Naive thymus-derived CD8-positive, alpha-beta T cell (primary cell): ENCODE measurements around the gene TSPAN16. TPM values are rescaled to one million over a fixed set of nuclear protein-coding genes. Genes with fewer than 3 reads are reported as not detected.

ENCODE experiments used
- ATAC-seq, 2 donors: fragments of 150-1000 bp; cut with Tn5 transposase in 1 of 2; sonication (Bioruptor Pico), chemical (Tn5 transposase) in 1 of 2; 1 replicate in 1 of 2; 2 replicates in 1 of 2; pipeline ENCODE4 v1.10.0; 2021; ENCODE audit warnings: mild to moderate bottlenecking in 2 of 2, moderate library complexity in 2 of 2
- POLR2A ChIA-PET: fragments of 350-600 bp; sonication (Branson Sonifier 250); formaldehyde crosslinking; loops from one replicate; lab custom pipeline; 2021; ENCODE audit warnings: antibody characterized with exemption; lab: Charles Lee
- DNase-seq, 10 donors: peaks; one replicate each; pipeline versions ENCODE4 v3.0.0 to v3.0.0-alpha.2; 2020 to 2022
- H3K27ac Mint-ChIP-seq, 10 donors: one replicate each; pipeline ENCODE4 v1.8.0; 2020 to 2022; ENCODE audit warnings: mild to moderate bottlenecking in 10 of 10, mixed read lengths in 10 of 10, moderate library complexity in 4 of 10, inconsistent platforms in 1 of 10
- H3K27me3 Mint-ChIP-seq, 5 donors: one replicate each; pipeline ENCODE4 v1.8.0; 2021 to 2022; ENCODE audit warnings: mixed read lengths in 5 of 5
- H3K36me3 Mint-ChIP-seq, 3 donors: one replicate each; pipeline ENCODE4 v1.8.0; 2020 to 2022; ENCODE audit warnings: mixed read lengths in 3 of 3, mild to moderate bottlenecking in 2 of 3, inconsistent platforms in 1 of 3
- H3K4me1 Mint-ChIP-seq, 4 donors: one replicate each; pipeline ENCODE4 v1.8.0; 2021 to 2022; ENCODE audit warnings: mixed read lengths in 4 of 4
- H3K4me3 Mint-ChIP-seq, 10 donors: one replicate each; pipeline ENCODE4 v1.8.0; 2020 to 2022; ENCODE audit warnings: mild to moderate bottlenecking in 10 of 10, mixed read lengths in 10 of 10, moderate library complexity in 6 of 10, inconsistent platforms in 1 of 10
- H3K9me3 Mint-ChIP-seq, 9 donors: one replicate each; pipeline ENCODE4 v1.8.0; 2020 to 2022; ENCODE audit warnings: mixed read lengths in 9 of 9, mild to moderate bottlenecking in 3 of 9, inconsistent platforms in 1 of 9, moderate library complexity in 1 of 9
- polyA plus RNA-seq, 3 donors: library from polyadenylated mRNA; unstranded; fragments of 300-500 nt; fragmentation: Illumina TruSeq; gene quantifications; one replicate each; pipeline ENCODE4 v1.2.3, GENCODE V29; 2021
- total RNA-seq, 8 experiments: library from RNA in 2 of 8; stranded (reverse) in 2 of 8; gene quantifications; one replicate each; pipeline ENCODE4 v1.2.3 and lab custom pipeline; 2021 to 2026

TSPAN16 gene
- total and polyA plus RNA-seq, 5 experiments from 2014 or later, result not detected

DNA sequence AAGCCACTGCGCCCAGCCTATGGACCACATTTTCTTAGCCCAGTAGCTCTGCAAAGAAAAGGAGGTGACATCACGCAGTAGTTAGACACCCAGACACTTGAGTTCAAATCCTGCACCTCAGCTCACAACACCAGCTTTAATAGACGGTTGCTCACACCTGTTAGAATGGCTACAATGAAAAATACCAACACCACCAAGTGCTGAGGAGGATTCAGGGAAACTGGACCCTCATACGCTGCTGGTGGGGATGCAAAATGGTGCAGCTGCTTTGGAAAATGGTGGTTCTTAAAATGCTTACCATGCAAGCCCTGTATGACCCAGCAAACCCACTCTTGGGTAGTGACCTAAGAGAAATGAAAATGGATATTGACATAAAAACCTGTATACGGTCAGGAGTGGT is 22.0 kb upstream of the TSPAN16 start:
- H3K27me3 Mint-ChIP-seq, result peaks cover 15 to 61% (median 29%) of the 10 kb centered on the region in 5 donors
- ATAC-seq (no peak), DNase-seq (no peak)
- H3K4me3 Mint-ChIP-seq, result no peak overlapping the region
- peaks cover 0 to 17% (median 0%) of the 10 kb centered on the region in 9 donors for H3K9me3 Mint-ChIP-seq
- peak overlapping the region in 1 of 10 donors; percentile 67 for H3K27ac Mint-ChIP-seq
- POLR2A ChIA-PET, result no interaction called here
- H3K36me3 Mint-ChIP-seq, result peaks cover 0 to 2% (median 0%) of the 10 kb centered on the region in 3 donors
- H3K4me1 Mint-ChIP-seq, result peaks cover 0 to 2% (median under 1%) of the 10 kb centered on the region in 4 donors

DNA sequence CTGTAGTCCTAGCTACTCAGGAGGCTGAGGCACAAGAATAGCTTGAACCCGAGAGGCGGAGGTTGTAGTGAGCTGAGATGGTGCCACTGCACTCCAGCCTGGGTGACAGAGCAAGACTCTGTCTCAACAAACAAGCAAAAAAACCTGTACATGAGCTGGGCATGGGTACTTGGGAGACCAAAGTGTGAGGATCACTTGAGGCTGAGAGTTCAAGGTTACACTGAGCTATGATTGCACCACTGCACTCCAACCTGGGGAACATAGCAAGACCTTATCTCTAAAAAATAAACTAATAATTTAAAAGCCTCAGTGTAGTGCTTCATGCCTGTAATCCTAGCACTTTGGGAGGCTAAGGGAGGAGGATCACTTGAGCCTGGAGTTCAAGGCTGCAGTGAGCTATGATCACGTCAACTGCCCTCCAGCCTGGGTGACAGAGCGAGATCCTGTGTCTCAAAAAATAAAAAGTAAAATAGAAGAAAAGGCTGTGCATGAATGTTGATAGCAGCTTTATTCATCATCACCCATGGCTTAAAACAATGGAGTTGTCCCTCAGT is 21.4 kb upstream of the TSPAN16 start:
- peaks cover 3 to 4% (median 4%) of the 10 kb centered on the region in 4 donors for H3K4me1 Mint-ChIP-seq
- POLR2A ChIA-PET, result no interaction called here
- H3K27ac Mint-ChIP-seq, result no peak overlapping the region
- peaks cover 0 to 23% (median 4%) of the 10 kb centered on the region in 9 donors for H3K9me3 Mint-ChIP-seq
- peaks cover 0 to 2% (median under 1%) of the 10 kb centered on the region in 3 donors for H3K36me3 Mint-ChIP-seq
- peaks cover 11 to 57% (median 29%) of the 10 kb centered on the region in 5 donors for H3K27me3 Mint-ChIP-seq
- no peak for DNase-seq
- H3K4me3 Mint-ChIP-seq, result no peak overlapping the region
- no peak for ATAC-seq

DNA sequence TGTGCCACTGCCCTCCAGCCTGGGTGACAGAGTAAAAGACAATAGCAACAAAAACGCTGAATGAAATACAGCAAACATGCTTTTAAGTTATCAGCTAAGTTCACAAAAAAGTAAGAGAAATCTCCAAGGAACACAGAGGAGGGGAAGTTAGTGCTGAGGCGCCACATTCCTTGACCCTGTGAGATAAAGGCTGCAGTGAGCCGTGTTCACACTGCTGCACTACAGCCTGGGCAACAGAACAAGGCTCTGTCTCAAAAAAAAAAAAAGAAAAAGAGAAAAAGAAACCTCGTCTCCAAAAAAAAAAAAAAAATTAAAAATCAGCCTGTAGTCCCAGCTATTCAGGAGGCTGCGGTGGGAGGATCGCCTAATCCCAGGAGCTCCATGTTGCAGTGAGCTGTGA is 17.3 kb upstream of the TSPAN16 start:
- no peak for DNase-seq
- Mint-ChIP-seq H3K9me3 (peaks cover 0 to 33% (median 9%) of the 10 kb centered on the region in 9 donors), H3K27ac (no peak overlapping the region), H3K27me3 (peaks cover 6 to 61% (median 41%) of the 10 kb centered on the region in 5 donors), H3K36me3 (peaks cover 0 to 2% (median 2%) of the 10 kb centered on the region in 3 donors), H3K4me3 (peak overlapping the region in 2 of 10 donors; percentile 14 to 33), H3K4me1 (peaks cover 5 to 15% (median 14%) of the 10 kb centered on the region in 4 donors)
- ATAC-seq, result no peak
- POLR2A ChIA-PET, result interaction anchor here (0.6 kb wide), 2 partner anchors 102 to 377 kb away, joined by 4 read pairs; no protein-coding TSS in a partner anchor

DNA sequence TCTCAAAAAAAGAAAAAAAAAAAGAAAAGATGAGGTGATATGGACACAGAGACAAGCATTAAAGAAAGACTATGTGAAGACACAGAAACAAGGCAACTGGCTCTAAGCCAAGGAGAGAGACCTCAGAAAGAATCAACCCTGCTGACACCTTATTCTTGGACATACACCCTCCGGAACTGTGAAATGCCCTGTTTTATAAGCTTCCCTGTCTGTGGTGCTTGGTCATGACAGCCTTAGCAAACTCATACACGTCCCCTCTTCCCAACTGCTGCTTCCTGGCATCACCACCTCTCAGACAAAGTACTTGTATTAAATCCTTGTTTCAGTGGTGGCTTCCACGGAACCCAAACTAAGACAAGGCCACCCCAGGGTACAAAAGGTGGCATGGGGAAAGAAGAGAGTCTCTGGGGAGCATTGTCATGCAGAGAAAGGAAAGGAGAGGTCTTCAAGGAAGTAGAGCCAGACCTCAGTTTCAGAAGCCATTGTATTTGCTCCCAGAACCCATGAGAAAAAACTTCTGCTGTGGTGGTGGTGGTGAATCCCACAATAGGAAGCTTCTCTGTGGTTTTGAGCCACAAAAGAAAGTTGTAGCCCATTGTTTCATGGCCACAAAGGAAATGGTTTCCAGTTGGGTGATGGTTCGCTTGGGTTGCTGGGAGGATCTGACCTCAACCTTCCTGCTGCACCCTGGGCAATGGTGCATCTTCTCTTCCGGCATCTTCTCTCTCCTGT is 16.3 kb upstream of the TSPAN16 start:
- Mint-ChIP-seq H3K4me3 (peak overlapping the region; percentile 13 to 83 (median 56)), H3K4me1 (peaks cover 5 to 15% (median 14%) of the 10 kb centered on the region in 4 donors), H3K9me3 (peaks cover 0 to 33% (median 9%) of the 10 kb centered on the region in 9 donors), H3K27me3 (peaks cover 9 to 59% (median 42%) of the 10 kb centered on the region in 5 donors), H3K36me3 (peaks cover 0 to 2% (median 2%) of the 10 kb centered on the region in 3 donors), H3K27ac (peak overlapping the region in 9 of 10 donors; percentile 18 to 92 (median 38))
- peak; percentile 93 to 97 for ATAC-seq
- POLR2A ChIA-PET, result interaction anchor here (0.6 to 0.9 kb wide), 7 partner anchors 18 to 1417 kb away, joined by 3 to 9 read pairs (median 4); partner anchors contain the start of gene SWSAP1
- DNase-seq, result peak in 8 of 10 donors; percentile 39 to 77 (median 64)

DNA sequence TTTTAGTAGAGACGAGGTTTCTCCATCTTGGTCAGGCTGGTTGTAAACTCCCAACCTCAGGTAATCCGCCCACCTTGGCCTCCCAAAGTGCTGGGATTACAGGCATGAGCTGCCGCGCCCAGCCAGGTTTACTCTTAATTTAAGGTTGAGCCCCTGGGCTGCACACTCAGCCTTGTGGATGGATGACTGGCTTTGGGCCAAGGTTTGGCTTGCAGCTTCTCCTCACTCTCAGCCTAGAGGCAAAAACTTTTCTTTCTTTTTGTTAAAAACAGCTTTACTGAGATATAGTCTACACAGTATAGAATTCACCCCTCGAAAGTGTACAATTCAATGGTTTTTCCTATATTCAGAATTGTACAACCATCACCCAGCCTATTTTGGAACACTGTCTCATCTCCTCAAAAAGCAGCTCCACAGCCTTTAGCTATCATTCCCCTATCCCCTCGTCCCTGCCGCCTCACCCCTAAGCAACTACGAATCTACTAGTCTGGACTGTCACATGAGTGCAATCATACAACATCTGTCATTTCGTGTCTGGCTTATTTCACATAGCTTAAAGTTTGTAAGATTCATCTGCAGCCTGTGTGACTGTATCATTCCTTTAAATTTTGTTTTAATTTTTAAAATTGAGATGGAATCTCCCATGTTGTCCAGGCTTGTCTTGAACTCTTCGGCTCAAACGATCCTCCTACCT is 14.5 kb upstream of the TSPAN16 start:
- no peak for ATAC-seq
- POLR2A ChIA-PET, result interaction anchor here (0.7 kb wide), 1 partner anchor 201 kb away, joined by 3 read pairs; no protein-coding TSS in a partner anchor
- H3K4me3 Mint-ChIP-seq, result no peak overlapping the region

DNA sequence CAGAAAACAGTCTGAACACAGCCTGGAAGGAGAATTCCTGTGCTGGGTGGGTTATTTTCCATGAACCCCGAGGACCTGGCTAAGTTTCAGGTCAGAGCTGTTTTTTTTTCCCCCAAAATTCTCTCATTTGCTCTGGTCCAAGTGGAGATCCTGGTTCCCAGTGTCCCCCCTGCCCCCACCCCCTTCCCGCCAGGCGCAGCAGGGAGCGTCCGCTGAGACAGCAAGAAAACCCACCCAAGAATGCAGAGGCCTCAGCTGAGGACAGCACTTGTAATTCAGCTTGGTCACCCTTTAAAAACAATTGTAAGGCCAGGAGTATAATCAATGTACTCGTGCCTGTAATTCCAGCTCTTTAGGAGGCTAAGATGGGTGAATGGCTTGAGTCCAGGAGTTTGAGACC is 11.4 kb upstream of the TSPAN16 start:
- Mint-ChIP-seq H3K9me3 (peaks cover 0 to 15% (median 5%) of the 10 kb centered on the region in 9 donors), H3K27me3 (peaks cover 12 to 66% (median 36%) of the 10 kb centered on the region in 5 donors), H3K4me3 (no peak overlapping the region), H3K4me1 (peaks cover 3 to 12% (median 11%) of the 10 kb centered on the region in 4 donors), H3K36me3 (peaks cover 0 to 2% (median 0%) of the 10 kb centered on the region in 3 donors), H3K27ac (no peak overlapping the region)
- ATAC-seq, result no peak
- POLR2A ChIA-PET, result no interaction called here
- DNase-seq, result no peak

More for the DNA sequence above, 14.5 kb upstream of the TSPAN16 start:
- H3K9me3 Mint-ChIP-seq, result peaks cover 0 to 33% (median 9%) of the 10 kb centered on the region in 9 donors
- peaks cover 3 to 55% (median 38%) of the 10 kb centered on the region in 5 donors for H3K27me3 Mint-ChIP-seq
- H3K36me3 Mint-ChIP-seq, result peaks cover 0 to 2% (median 2%) of the 10 kb centered on the region in 3 donors
- H3K4me1 Mint-ChIP-seq, result peaks cover 5 to 15% (median 14%) of the 10 kb centered on the region in 4 donors
- DNase-seq, result no peak
- no peak overlapping the region for H3K27ac Mint-ChIP-seq

DNA sequence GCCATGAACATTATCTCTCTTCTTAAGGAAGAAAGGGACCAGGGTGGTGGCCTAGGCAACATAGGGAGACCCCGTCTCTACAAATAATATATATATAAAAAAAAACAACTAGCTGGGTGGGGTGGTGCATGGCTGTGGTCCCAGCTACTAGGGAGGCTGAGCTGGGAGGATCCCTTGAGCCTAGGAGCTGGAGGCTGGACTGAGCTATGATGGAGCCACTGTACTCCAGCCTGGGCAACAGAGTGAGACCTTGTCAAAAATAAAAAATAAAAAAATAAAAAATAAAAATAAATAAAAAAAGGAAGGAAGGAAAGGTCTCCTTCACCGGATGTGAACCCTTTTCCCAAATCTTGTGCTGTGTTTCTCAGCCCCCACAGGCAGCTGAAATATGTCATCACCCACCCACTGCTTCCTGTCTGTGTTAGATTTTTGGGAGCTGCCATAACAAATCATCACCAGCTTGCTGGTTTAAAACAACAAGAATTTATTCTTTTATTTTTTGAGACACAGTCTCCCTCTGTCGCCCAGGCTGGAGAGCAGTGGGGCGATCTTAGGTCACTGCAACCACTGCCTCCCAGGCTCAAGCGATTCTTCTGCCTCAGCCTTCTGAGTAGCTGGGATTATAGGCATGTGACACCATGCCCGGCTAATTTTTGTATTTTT is 9.5 kb upstream of the TSPAN16 start:
- H3K27ac Mint-ChIP-seq, result no peak overlapping the region
- H3K4me1 Mint-ChIP-seq, result peaks cover 0 to 5% (median 2%) of the 10 kb centered on the region in 4 donors
- H3K36me3 Mint-ChIP-seq, result no peaks in the 10 kb centered on the region
- ATAC-seq (no peak), DNase-seq (no peak)
- H3K27me3 Mint-ChIP-seq, result peaks cover 16 to 77% (median 41%) of the 10 kb centered on the region in 5 donors
- no peak overlapping the region for H3K4me3 Mint-ChIP-seq
- POLR2A ChIA-PET, result interaction anchor here (0.7 kb wide), 1 partner anchor 265 kb away, joined by 6 read pairs; no protein-coding TSS in a partner anchor
- peaks cover 0 to 4% (median 0%) of the 10 kb centered on the region in 9 donors for H3K9me3 Mint-ChIP-seq

DNA sequence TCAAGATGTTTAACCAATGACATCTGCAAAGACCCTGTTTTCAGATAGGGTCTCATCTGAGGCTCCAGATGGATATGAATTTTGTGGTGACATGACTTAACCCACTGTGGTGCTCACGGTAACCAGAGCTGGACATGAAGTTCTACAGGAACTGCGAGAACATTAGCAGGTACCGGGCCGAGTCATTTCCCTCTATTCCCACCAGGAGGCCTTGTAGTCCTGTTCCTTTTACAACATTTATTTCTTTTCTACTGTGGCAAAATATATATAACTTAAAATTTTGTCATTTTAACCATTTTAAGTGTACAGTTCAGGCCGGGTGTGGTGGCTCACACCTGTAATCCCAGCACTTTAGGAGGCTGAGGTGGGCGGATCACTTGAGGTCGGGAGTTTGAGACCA is 7.6 kb upstream of the TSPAN16 start:
- H3K4me3 Mint-ChIP-seq, result no peak overlapping the region
- DNase-seq, result no peak
- peaks cover 15 to 70% (median 35%) of the 10 kb centered on the region in 5 donors for H3K27me3 Mint-ChIP-seq

DNA sequence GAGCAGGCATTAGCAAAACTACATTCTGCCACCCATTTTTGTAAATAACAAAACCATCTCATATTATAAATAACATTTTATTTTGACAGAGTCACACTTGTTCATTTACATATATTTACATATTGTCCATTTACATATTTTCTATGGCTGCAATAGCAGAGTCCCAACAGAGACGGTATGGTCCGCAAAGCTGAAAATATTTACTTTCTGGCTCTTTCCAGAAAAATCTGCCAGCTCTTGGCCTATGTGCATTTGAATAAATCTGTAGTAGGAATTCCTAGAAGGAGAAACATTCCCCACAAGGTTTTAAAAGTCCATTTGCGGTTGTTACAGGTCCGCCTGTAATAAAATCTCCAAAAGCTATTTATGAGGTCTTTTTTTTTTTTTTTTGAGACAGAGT is 5.7 kb upstream of the TSPAN16 start:
- H3K4me1 Mint-ChIP-seq, result peaks cover 3 to 11% (median 8%) of the 10 kb centered on the region in 4 donors
- peaks cover 10 to 63% (median 28%) of the 10 kb centered on the region in 5 donors for H3K27me3 Mint-ChIP-seq
- H3K9me3 Mint-ChIP-seq, result no peaks in the 10 kb centered on the region
- no peak for ATAC-seq
- no peaks in the 10 kb centered on the region for H3K36me3 Mint-ChIP-seq
- H3K27ac Mint-ChIP-seq, result no peak overlapping the region
- DNase-seq, result no peak
- POLR2A ChIA-PET, result interaction anchor here (0.7 kb wide), 1 partner anchor 355 kb away, joined by 5 read pairs; no protein-coding TSS in a partner anchor
- no peak overlapping the region for H3K4me3 Mint-ChIP-seq

More for the DNA sequence above, 7.6 kb upstream of the TSPAN16 start:
- POLR2A ChIA-PET, result no interaction called here
- ATAC-seq, result no peak
- Mint-ChIP-seq H3K27ac (no peak overlapping the region), H3K4me1 (peaks cover 0 to 3% (median 1%) of the 10 kb centered on the region in 4 donors), H3K9me3 (no peaks in the 10 kb centered on the region), H3K36me3 (no peaks in the 10 kb centered on the region)

DNA sequence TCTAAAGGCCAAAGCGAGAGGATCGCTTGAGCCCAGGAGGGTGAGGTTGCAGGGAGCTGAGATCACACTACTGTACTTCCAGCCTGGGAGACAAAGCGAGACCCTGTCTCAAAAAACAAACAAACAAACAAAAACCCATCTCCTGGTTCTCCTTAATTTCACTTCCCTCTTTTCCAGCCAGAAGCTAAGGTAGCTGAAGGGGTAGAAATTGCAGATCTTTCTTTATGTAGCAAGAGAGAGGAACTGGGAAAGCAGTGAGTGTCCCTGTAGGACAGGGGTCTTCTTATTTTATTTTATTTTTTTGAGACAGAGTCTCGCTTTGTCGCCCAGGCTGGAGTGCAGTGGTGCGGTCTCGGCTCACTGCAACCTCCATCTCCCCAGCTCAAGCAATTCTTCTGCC is 4.5 kb upstream of the TSPAN16 start:
- Mint-ChIP-seq H3K27me3 (peaks cover 9 to 66% (median 26%) of the 10 kb centered on the region in 5 donors), H3K4me3 (no peak overlapping the region), H3K4me1 (peaks cover 3 to 14% (median 8%) of the 10 kb centered on the region in 4 donors), H3K27ac (no peak overlapping the region), H3K36me3 (no peaks in the 10 kb centered on the region), H3K9me3 (no peaks in the 10 kb centered on the region)
- POLR2A ChIA-PET, result no interaction called here
- ATAC-seq (no peak), DNase-seq (no peak)

DNA sequence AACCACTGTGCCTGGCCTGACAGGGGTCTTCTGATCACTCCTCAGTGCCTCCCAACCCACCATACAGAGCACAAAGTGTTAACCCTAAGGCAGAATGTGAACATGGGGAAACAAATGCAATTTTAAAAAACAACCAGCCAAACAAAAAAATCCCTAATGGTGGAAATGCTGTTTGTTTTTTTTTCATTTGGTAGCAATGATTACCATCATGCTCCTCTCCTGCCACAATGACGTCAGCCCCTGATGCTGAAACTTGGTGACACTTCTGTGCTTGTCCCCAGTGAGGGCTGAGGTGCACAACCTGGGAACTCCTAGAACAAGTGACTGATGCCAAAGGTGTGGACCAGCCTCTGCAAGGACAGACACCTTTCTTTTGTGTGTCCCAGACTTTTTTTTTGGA is 4.0 kb upstream of the TSPAN16 start:
- DNase-seq, result no peak
- H3K4me3 Mint-ChIP-seq, result no peak overlapping the region
- H3K4me1 Mint-ChIP-seq, result peaks cover 3 to 14% (median 8%) of the 10 kb centered on the region in 4 donors
- ATAC-seq, result no peak
- H3K27ac Mint-ChIP-seq, result no peak overlapping the region
- no peaks in the 10 kb centered on the region for H3K9me3 Mint-ChIP-seq
- POLR2A ChIA-PET, result no interaction called here
- no peaks in the 10 kb centered on the region for H3K36me3 Mint-ChIP-seq
- peaks cover 9 to 61% (median 25%) of the 10 kb centered on the region in 5 donors for H3K27me3 Mint-ChIP-seq
